ENCODE results near the gene TSPEAR. TPM values are rescaled to one million over a fixed set of nuclear protein-coding genes. Genes with fewer than 3 reads are reported as not detected.

Gene TSPEAR
- total RNA-seq, 1 experiment from 2014 or later = not detected

- Mint-ChIP-seq H3K9me3 (ENCODE audit: unreplicated experiment) (no peaks in the 10 kb centered on the region), H3K27ac (ENCODE audit: low read depth, unreplicated experiment) (no peak overlapping the region), H3K27me3 (ENCODE audit: insufficient read depth, unreplicated experiment) (peaks cover 73% of the 10 kb centered on the region), H3K4me3 (ENCODE audit: unreplicated experiment) (no peak overlapping the region), H3K4me1 (ENCODE audit: insufficient read depth, unreplicated experiment) (no peaks in the 10 kb centered on the region), H3K36me3 (ENCODE audit: insufficient read depth, unreplicated experiment) (no peaks in the 10 kb centered on the region)
- no peak for TF ChIP-seq CTCF (IDR thresholded peaks at IDR 0.05; ENCODE audit: unreplicated experiment)
- ChIA-PET CTCF (interaction anchor here (1.2 kb wide), 1 partner anchor 12 kb away, joined by 3 read pairs; no protein-coding TSS in a partner anchor), POLR2A (no interaction called here)
- intact Hi-C loops (cut with micrococcal nuclease) = no loop called here
- no TSS peak for BruUV-seq (replicated peaks)
- DNase-seq (ENCODE audit: unreplicated experiment) = no peak
These were observed 3.5 kb upstream of the TSPEAR start for GRCh38 chr21:44714905-44715304.

GRCh38 chr21:44713846-44714245 is 2.5 kb upstream of the TSPEAR start:
- no peaks in the 10 kb centered on the region for H3K9me3 Mint-ChIP-seq (ENCODE audit: unreplicated experiment)
- BruUV-seq (replicated peaks) = no TSS peak

GRCh38 chr21:44713130-44713529 is 1.8 kb upstream of the TSPEAR start:
- no peak for TF ChIP-seq CTCF (IDR thresholded peaks at IDR 0.05; ENCODE audit: unreplicated experiment)
- POLR2A ChIA-PET = no interaction called here
- intact Hi-C loops (cut with micrococcal nuclease) = no loop called here
- Mint-ChIP-seq H3K4me1 (ENCODE audit: insufficient read depth, unreplicated experiment) (no peaks in the 10 kb centered on the region), H3K27ac (ENCODE audit: low read depth, unreplicated experiment) (no peak overlapping the region), H3K36me3 (ENCODE audit: insufficient read depth, unreplicated experiment) (no peaks in the 10 kb centered on the region), H3K9me3 (ENCODE audit: unreplicated experiment) (no peaks in the 10 kb centered on the region), H3K27me3 (ENCODE audit: insufficient read depth, unreplicated experiment) (peaks cover 73% of the 10 kb centered on the region), H3K4me3 (ENCODE audit: unreplicated experiment) (no peak overlapping the region)
- no TSS peak for BruUV-seq (replicated peaks)
- DNase-seq (ENCODE audit: unreplicated experiment) = no peak
- CTCF ChIA-PET = interaction anchor here (1.2 kb wide), 1 partner anchor 29 kb away, joined by 6 read pairs; no protein-coding TSS in a partner anchor

More at GRCh38 chr21:44713846-44714245, 2.5 kb upstream of the TSPEAR start:
- DNase-seq (ENCODE audit: unreplicated experiment) = no peak
- H3K4me3 Mint-ChIP-seq (ENCODE audit: unreplicated experiment) = no peak overlapping the region
- no peak overlapping the region for H3K27ac Mint-ChIP-seq (ENCODE audit: low read depth, unreplicated experiment)
- H3K36me3 Mint-ChIP-seq (ENCODE audit: insufficient read depth, unreplicated experiment) = no peaks in the 10 kb centered on the region
- intact Hi-C loops (cut with micrococcal nuclease) = no loop called here
- CTCF ChIA-PET = interaction anchor here (1.2 kb wide), 1 partner anchor 29 kb away, joined by 6 read pairs; no protein-coding TSS in a partner anchor
- peaks cover 73% of the 10 kb centered on the region for H3K27me3 Mint-ChIP-seq (ENCODE audit: insufficient read depth, unreplicated experiment)
- POLR2A ChIA-PET = no interaction called here
- TF ChIP-seq CTCF (IDR thresholded peaks at IDR 0.05; ENCODE audit: unreplicated experiment) = no peak
- H3K4me1 Mint-ChIP-seq (ENCODE audit: insufficient read depth, unreplicated experiment) = no peaks in the 10 kb centered on the region

GRCh38 chr21:44712203-44713028 is 1.0 kb upstream of the TSPEAR start:
- TF ChIP-seq CTCF (IDR thresholded peaks at IDR 0.05; ENCODE audit: unreplicated experiment) = no peak
- Mint-ChIP-seq H3K4me1 (ENCODE audit: insufficient read depth, unreplicated experiment) (no peaks in the 10 kb centered on the region), H3K9me3 (ENCODE audit: unreplicated experiment) (no peaks in the 10 kb centered on the region), H3K27ac (ENCODE audit: low read depth, unreplicated experiment) (no peak overlapping the region), H3K27me3 (ENCODE audit: insufficient read depth, unreplicated experiment) (peaks cover 77% of the 10 kb centered on the region), H3K36me3 (ENCODE audit: insufficient read depth, unreplicated experiment) (no peaks in the 10 kb centered on the region), H3K4me3 (ENCODE audit: unreplicated experiment) (no peak overlapping the region)
- POLR2A ChIA-PET = interaction anchor here (2.4 kb wide), 1 partner anchor 8 kb away, joined by 7 read pairs; no protein-coding TSS in a partner anchor
- CTCF ChIA-PET = interaction anchor here (0.6 to 1.2 kb wide), 2 partner anchors 30 to 47 kb away, joined by 3 to 6 read pairs; no protein-coding TSS in a partner anchor
- DNase-seq (ENCODE audit: unreplicated experiment) = no peak
- intact Hi-C loops (cut with micrococcal nuclease) = no loop called here
- no TSS peak for BruUV-seq (replicated peaks)
